ENCODE results near the gene ARHGAP11A.
"Not testable (repeated sequence)": the region's sequence is repeated elsewhere in the genome, so short reads cannot be mapped to it uniquely, and the experiment has no call there.

Gene ARHGAP11A
- total RNA-seq: 5.9 to 7.6 reads per million in 2 experiments

DNA sequence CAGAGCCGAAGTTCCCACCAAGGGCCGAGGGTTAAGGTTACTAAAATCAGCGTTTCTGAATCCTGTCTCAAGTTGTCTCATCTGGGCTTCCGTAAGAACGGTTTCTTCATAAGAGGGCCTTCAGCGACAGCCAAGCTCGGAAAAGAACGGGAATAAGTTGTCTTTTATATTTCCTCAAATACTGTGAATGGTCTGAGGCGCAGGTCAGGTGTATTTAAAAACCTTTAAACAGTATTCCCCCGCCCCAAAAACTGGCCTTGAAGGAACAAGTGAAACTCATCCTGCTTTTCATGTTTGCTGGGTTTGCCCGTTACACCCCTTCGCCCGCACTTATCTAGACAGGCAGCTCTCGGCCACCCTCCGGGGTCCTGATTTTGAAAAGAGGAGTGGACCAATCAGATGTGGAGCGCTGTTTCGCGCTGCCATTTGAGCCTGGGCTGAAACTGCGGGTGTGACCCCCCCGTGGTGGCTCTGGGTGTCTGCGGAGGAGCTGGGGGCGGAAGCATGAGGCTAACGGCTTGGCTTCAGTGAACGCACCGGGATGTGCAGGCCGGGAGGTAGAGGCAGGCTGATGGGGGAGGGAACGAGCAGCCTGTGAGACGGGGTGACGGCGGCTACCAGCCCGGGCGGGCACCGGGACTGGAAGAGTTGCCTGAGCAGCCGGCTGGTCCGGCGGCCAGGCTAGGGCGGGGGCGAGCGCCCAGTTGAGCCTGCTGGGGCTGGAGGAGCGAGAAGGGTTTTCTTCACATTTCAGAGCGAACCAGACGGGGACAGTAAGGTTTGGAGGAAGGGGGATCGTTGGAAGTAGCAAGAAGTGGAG lies at the start of gene ARHGAP11A:
Gene ARHGAP11A (plus strand): TSS at position 454 of the 820 bp plus-strand sequence. CDS start 708 bp downstream, outside the sequence.
- DNase-seq (ENCODE audit: low read depth): peak; percentile 76

- DNase-seq (ENCODE audit: low read depth): not testable (repeated sequence)
Measured at GRCh38 chr15:32568988-32569387, 46.3 kb upstream of the ARHGAP11A start.

DNA sequence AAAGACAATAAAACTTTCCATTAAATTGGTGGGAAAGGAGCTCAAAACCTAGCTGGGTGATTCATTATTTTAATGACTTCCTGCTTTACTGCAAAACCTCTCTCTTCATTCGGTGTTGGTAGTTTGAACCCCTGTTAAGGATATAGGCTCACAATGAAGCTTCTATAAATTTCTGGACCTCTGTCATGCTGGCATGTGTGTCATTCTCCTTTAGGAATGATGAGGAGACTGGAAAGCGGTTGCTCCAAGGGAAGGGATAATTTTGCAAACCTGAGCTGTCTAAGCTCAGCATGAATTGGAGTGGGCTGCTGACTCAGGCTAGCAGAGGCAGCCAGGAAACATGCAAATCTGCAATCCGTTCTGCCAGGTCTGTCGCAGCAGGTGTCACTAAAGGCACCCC lies 36.8 kb upstream of the ARHGAP11A start:
- DNase-seq (ENCODE audit: low read depth): not testable (repeated sequence)

- not testable (repeated sequence) for DNase-seq (ENCODE audit: low read depth)
Measured at GRCh38 chr15:32585844-32586243, 29.5 kb upstream of the ARHGAP11A start.

DNA sequence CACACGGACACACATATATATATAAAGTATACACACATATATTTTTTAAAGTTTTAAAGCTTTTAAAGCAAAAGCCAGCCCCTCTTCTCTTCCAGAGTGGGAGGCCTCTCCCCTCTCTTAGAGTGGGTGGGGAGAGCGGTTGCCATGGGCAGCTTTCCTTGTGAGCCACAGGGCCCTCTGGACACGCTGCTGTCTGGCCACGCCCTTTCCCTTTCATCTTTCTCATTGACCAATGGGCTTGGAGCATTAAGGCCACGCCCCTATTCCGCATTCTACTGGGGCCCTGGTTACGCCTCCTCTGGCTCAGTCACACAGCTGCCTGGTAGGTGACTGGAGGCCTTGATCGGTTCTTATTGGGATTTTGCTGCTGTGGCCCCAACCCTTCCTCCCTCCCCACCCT lies 22.2 kb upstream of the ARHGAP11A start, which contains the start of gene GOLGA8N:
Gene GOLGA8N (plus strand): TSS at position 306 of the 400 bp plus-strand sequence.
- not testable (repeated sequence) for DNase-seq (ENCODE audit: low read depth)

GRCh38 chr15:32609518-32609917 lies 5.8 kb upstream of the ARHGAP11A start:
- DNase-seq (ENCODE audit: low read depth): not testable (repeated sequence)

DNA sequence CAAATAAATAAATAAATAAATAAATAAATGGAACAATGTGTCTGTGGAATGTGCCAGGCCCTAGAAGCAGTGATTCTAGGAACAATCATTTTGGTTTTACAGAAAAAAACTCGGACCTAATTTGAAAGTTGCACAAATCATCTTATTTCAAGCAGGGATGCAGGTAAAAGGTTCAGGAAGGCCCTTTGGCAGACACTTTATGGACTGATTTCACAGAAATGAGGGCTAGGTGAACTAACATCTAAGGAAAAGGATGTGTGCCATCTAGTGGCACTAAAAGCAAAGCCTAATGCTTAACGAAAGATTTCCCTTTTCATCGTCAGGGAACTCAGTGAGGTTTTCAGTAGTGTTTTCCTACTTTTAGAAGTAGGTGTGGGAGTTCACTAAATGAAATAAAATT lies 4.6 kb upstream of the ARHGAP11A start:
- not testable (repeated sequence) for DNase-seq (ENCODE audit: low read depth)

DNA sequence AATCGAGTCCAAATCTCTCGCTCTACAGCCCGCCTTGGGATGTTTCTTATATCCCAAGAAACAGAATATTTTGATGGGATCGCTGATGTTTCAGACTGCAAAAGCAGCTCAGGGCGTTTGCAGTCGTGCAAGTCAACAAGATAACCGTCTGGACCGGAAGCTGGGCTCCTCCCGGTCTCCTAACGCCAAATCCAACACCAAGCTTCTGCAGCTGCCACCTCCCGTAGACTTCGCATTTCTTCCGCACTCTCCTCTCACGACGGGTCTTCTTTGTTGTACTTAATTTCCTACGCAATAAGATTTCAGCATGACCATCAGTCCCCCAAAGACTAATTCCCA lies 623 bp upstream of the ARHGAP11A start:
- not testable (repeated sequence) for DNase-seq (ENCODE audit: low read depth)

- DNase-seq (ENCODE audit: low read depth): not testable (repeated sequence)
Measured at GRCh38 chr15:32615871-32616426, 645 bp downstream of the ARHGAP11A start.

DNA sequence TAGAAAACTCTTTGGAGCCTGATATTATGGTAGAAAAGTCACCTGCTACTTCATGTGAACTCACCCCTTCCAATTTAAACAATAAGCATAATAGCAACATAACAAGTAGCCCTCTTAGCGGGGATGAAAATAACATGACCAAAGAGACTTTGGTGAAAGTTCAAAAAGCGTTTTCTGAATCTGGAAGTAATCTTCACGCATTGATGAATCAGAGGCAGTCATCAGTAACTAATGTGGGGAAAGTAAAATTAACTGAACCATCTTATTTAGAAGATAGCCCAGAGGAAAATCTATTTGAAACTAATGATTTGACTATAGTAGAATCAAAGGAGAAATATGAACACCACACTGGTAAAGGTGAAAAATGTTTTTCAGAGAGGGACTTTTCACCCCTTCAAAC lies 21.1 kb downstream of the ARHGAP11A start:
- no peak for DNase-seq (ENCODE audit: low read depth)

- DNase-seq (ENCODE audit: low read depth): no peak
Measured at GRCh38 chr15:32636908-32637567, 21.7 kb downstream of the ARHGAP11A start.

DNA sequence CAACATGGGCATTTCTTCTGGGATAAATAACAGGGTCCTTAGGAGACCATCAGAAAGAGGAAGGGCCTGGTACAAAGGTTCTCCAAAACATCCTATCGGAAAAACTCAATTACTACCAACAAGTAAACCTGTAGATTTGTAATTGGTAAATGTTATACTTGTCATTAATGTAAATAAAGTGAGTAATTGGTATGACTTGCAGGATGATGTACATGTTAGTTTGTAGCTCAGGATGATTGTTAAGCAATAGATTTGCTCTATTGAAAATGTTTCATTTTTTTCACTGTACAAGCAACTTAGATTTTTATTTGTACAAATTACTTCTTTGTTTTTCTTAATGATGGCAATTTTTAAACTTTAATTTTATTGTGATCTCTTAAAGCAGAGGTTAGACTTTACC lies 22.4 kb downstream of the ARHGAP11A start:
- no peak for DNase-seq (ENCODE audit: low read depth)

DNA sequence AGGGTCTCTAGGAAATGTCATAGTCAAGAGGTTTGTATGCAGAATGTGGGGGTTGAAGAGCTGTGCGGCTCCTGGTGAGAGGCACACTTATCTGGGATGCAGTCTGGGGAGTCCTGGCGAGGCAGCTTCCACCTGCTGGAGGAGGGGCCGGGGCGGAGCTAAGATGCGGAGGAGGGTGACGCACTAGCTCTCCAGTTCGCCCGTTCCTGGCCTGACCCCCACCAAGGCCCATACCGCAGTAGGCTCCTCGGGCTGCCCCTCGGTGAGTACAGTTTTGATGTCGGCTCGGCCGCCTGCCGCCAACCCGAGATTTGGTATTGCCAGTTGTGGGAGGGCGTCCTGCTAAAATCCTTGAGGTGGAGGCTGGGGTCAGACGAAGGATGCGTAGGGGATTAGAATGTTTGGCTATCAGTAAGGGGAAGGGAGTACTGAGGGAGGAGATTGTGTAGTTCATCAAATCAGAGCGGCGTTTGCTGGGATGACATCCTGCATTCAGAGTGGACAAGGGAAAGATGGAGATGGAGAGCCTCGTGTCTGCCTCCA lies 26.3 kb downstream of the ARHGAP11A start, which contains the start of gene SCG5:
Gene SCG5 (plus strand): TSS at position 194 of the 543 bp plus-strand sequence. CDS start 1,883 bp downstream, outside the sequence.
- no peak for DNase-seq (ENCODE audit: low read depth)

- DNase-seq (ENCODE audit: low read depth): no peak
Measured at GRCh38 chr15:32642667-32643435, 27.5 kb downstream of the ARHGAP11A start.

DNA sequence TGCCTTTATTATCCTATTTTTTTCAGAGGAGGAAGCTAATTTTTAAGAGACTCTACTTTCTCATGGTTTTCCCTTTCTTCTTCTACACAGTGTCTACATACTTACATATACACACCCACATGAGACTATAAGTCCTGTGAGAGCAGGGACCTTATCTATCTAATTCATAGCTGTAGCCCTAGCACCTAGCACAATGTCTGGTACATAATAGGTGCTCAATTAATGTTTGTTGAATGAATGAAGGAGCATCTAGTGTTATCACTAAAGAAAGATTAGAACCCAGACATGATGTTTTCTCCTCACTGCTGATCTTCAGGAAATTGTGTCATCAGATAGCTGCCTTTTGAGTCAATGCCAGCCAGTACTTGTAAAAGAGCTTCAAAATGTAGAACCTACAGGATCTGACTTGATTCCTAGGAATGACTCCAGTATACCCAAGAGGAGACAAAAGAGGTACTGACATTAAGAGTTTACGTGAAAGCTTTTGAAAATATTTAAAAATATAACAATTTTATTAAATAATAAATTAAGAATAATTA lies 28.7 kb downstream of the ARHGAP11A start:
- no peak for DNase-seq (ENCODE audit: low read depth)

GRCh38 chr15:32646291-32646690 lies 31.0 kb downstream of the ARHGAP11A start:
- DNase-seq (ENCODE audit: low read depth): no peak

GRCh38 chr15:32649342-32649741 lies 34.0 kb downstream of the ARHGAP11A start:
- no peak for DNase-seq (ENCODE audit: low read depth)

- DNase-seq (ENCODE audit: low read depth): peak; percentile 12
Measured at GRCh38 chr15:32651229-32651837, 36.0 kb downstream of the ARHGAP11A start.

DNA sequence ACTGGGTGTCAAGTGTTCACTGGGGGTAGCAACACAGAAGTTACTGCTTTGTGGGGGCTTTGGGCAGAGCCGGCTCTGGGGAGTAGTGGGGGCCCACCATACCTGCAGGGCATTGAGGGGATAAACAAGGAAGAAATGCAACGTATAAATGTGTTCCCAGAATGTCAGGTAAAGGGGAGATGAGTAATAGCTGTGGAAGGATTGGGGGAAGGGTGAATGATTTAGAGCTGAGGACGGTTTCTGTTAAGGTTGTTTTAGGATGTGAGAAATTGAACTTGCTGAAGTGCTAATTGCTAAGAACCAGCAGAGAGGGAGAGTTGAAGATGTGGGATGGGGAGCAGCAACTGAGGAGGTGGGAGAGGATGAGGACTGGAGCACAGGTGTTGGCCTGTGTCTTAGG lies 36.9 kb downstream of the ARHGAP11A start:
- no peak for DNase-seq (ENCODE audit: low read depth)

GRCh38 chr15:32656091-32656490 lies 40.8 kb downstream of the ARHGAP11A start:
- DNase-seq (ENCODE audit: low read depth): no peak

DNA sequence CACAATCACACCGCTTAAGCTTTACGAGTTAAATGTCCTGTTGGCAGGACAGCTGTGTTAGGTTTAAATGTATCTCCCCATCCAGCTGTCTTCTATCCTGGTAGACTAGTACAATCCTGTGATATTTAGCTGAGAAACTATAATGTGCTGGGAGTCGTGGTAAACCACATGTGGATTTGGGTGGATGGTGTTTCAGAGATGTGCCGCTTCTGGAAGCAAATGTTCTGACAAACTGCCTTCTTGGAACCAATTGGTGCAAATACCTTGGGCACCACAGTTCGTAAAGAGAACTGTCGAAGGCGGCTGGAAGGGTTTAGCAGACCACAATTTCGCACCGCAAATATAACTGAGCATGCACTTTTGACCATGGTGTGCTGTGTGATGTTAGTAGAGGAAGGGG lies 41.2 kb downstream of the ARHGAP11A start:
- no peak for DNase-seq (ENCODE audit: low read depth)
